Heart left ventricle (tissue), 16 donors: ENCODE results near the gene MAN1C1. TPM values are rescaled to one million over a fixed set of nuclear protein-coding genes. Genes with fewer than 3 reads are reported as not detected.

ENCODE experiments used
- ATAC-seq, 4 donors: fragments of 200-7000 bp; cut with Tn5 transposase; one replicate each; pipeline ENCODE4 v1.9.1; 2020 to 2022; ENCODE audit warnings: moderate library complexity in 4 of 4, mild to moderate bottlenecking in 3 of 4, moderate number of reproducible peaks in 1 of 4
- DNase-seq, 5 donors: peaks; one replicate each; pipeline ENCODE4 v3.0.0-alpha.2; 2020
- H3K27ac ChIP-seq, 12 donors: fragments of 200-600 bp; sonication (generic) in 4 of 12; one replicate each; pipeline versions ENCODE4 v1.5.0 to v1.8.0; 2016 to 2022; ENCODE audit warnings: mild to moderate bottlenecking in 2 of 12
- H3K27me3 ChIP-seq, 9 donors: fragments of 200-600 bp; sonication (generic) in 2 of 9; one replicate each; pipeline versions ENCODE4 v1.5.1 to v1.8.0; 2016 to 2022; ENCODE audit warnings: mild to moderate bottlenecking in 3 of 9
- H3K36me3 ChIP-seq, 9 donors: fragments of 200-600 bp; sonication (generic) in 2 of 9; one replicate each; pipeline versions ENCODE4 v1.5.0 to v1.8.0; 2018 to 2022; ENCODE audit warnings: mild to moderate bottlenecking in 2 of 9
- H3K4me1 ChIP-seq, 12 donors: fragments of 200-600 bp; sonication (generic) in 4 of 12; one replicate each; pipeline versions ENCODE4 v1.5.0 to v1.8.0; 2016 to 2022; ENCODE audit warnings: mild to moderate bottlenecking in 3 of 12
- H3K4me3 ChIP-seq, 12 donors: fragments of 200-600 bp; sonication (generic) in 4 of 12; one replicate each; pipeline versions ENCODE4 v1.5.0 to v1.8.0; 2017 to 2022; ENCODE audit warnings: mild to moderate bottlenecking in 9 of 12, moderate library complexity in 4 of 12
- H3K9me3 ChIP-seq, 12 donors: fragments of 200-600 bp; sonication (generic) in 4 of 12; one replicate each; pipeline versions ENCODE4 v1.5.0 to v1.8.0; 2016 to 2022; ENCODE audit warnings: mild to moderate bottlenecking in 1 of 12
- CTCF ChIP-seq, 12 donors: fragments of 200-600 bp; sonication (generic) in 4 of 12; IDR thresholded peaks; one replicate each; pipeline versions ENCODE4 v1.5.0 to v1.8.0; 2018 to 2022; ENCODE audit warnings: antibody characterized with exemption in 12 of 12, mild to moderate bottlenecking in 5 of 12
- POLR2A ChIP-seq, 2 donors: fragments of 450-650 bp; IDR thresholded peaks; one replicate each; pipeline ENCODE4 v1.6.1; 2017; ENCODE audit warnings: antibody characterized with exemption in 2 of 2, mild to moderate bottlenecking in 2 of 2, moderate library complexity in 2 of 2
- WGBS, 4 donors: extraction: QIAGEN DNeasy Blood & Tissue Kit in 2 of 4; methylation state at CpG; one replicate each; pipeline versions ENCODE4 v1.1.5 to v1.1.7; 2013 to 2018; 5-methylcytosine and 5-hydroxymethylcytosine counted together
- intact Hi-C, 10 donors: fragments of 100-400 bp; cut with DNase I; formaldehyde crosslinking; loops; one replicate each; pipeline versions ENCODE4 v1.11.1 to v1.14.2; 2022
- polyA plus RNA-seq, 2 donors: library from polyadenylated mRNA; stranded (reverse); fragments of 200-250 nt; gene quantifications; one replicate each; pipeline ENCODE4 v1.2.3, GENCODE V29; 2013
- total RNA-seq, 9 donors: library from RNA; depleted of rRNA in 2 of 9; stranded (reverse); fragments of >200 nt in 2 of 9; fragmentation: NEBNext Ultra II Directional in 3 of 9; extraction: Animal tissue kit (Norgen Biotek cat#: 25700) in 3 of 9; gene quantifications; one replicate each; pipeline versions ENCODE4 v1.1.0 to v1.2.4, GENCODE V29; 2016 to 2023
- donor health status: ischemic (EF 13 %, LVEDD 7.1; RV severe dilation, severe dysfunction).
- donor health status: healthy with polysubstance abuse.
- donor health status: DM: no; HTN: yes; CAD: no.
- donor health status: DM: no; HTN: no; CAD: no.
- donor health status: ischemic (EF 25% LVEDD 6.9; RV normal size, moderate dysfunction).
- donor health status: ischemic (EF 25% LVEDD 5.7; RV mildly dilated, moderate dysfunction).
- donor health status: healthy.
- donor health status: DM: yes; HTN: yes; CAD: no.
- donor health status: ischemic (EF 35%, LVEDD 5.7; RV mildly dilated, moderate dysfunction).
- donor health status: nonischemic (EF 11% LVEDD 7.7; RV severe dilation, severe dysfunction).
- donor health status: DM: yes; HTN: yes; CAD: no.
- donor health status: PGD.
- donor health status: ischemic (EF 29% LVEDD 5.4; RV normal size, mild dysfunction).
- donor health status: nonischemic (EF 23%, LVEDD 6.1; RV moderate dilation, normal function).

MAN1C1 gene
- total and polyA plus RNA-seq, 11 donors = 7.7 to 25.7 (median 14.7) TPM

GRCh38 chr1:25807480-25808390, 191.1 kb downstream of the MAN1C1 start:
- H3K9me3 ChIP-seq = no peaks in the 10 kb centered on the region
- H3K4me1 ChIP-seq = peaks cover 6 to 74% (median 54%) of the 10 kb centered on the region in 12 donors
- no peak for TF ChIP-seq CTCF (IDR thresholded peaks at IDR 0.05)
- no peak for TF ChIP-seq POLR2A (IDR thresholded peaks at IDR 0.05)
- H3K27ac ChIP-seq = peak overlapping the region in 10 of 12 donors; percentile 18 to 70 (median 58)
- H3K4me3 ChIP-seq = peak overlapping the region in 2 of 12 donors; percentile 1 to 9
- peaks cover 0 to 62% (median 41%) of the 10 kb centered on the region in 9 donors for H3K36me3 ChIP-seq
- intact Hi-C loops = loop anchor here in 3 of 10 donors (5.0 to 10.0 kb wide), 3 partner anchors 303 to 560 kb away; partner anchors contain the start of genes RHCE (in 1 of the 3) and RSRP1 (in 1 of the 3)
- WGBS, 4 donors = 60 to 71% (median 67%) methylated on average over 16 to 20 of the region's 20 CpGs
- DNase-seq (peak in 1 of 5 donors; percentile 58), ATAC-seq (peak in 2 of 4 donors; percentile 1 to 36)
- no peaks in the 10 kb centered on the region for H3K27me3 ChIP-seq

- TF ChIP-seq POLR2A (IDR thresholded peaks at IDR 0.05) (no peak), CTCF (IDR thresholded peaks at IDR 0.05) (no peak)
- WGBS, 4 donors = 87 to 92% (median 89%) methylated on average over 30 to 34 of the region's 34 CpGs
- intact Hi-C loops = loop anchor here in 3 of 10 donors (5.0 to 10.0 kb wide), 3 partner anchors 304 to 561 kb away; partner anchors contain the start of genes RHCE (in 1 of the 3) and RSRP1 (in 1 of the 3)
Measured at GRCh38 chr1:25808481-25809244, 192.1 kb downstream of the MAN1C1 start.

GRCh38 chr1:25809283-25809926, 192.8 kb downstream of the MAN1C1 start:
- intact Hi-C loops = loop anchor here in 3 of 10 donors (5.0 to 10.0 kb wide), 3 partner anchors 305 to 562 kb away; partner anchors contain the start of genes RHCE (in 1 of the 3) and RSRP1 (in 1 of the 3)
- ATAC-seq (no peak), DNase-seq (peak in 1 of 5 donors; percentile 62)
- no peak overlapping the region for H3K4me3 ChIP-seq
- TF ChIP-seq POLR2A (IDR thresholded peaks at IDR 0.05) (no peak), CTCF (IDR thresholded peaks at IDR 0.05) (no peak)
- H3K4me1 ChIP-seq = peaks cover 6 to 57% (median 44%) of the 10 kb centered on the region in 12 donors
- peaks cover 0 to 79% (median 58%) of the 10 kb centered on the region in 9 donors for H3K36me3 ChIP-seq
- H3K9me3 ChIP-seq = no peaks in the 10 kb centered on the region
- H3K27ac ChIP-seq = peak overlapping the region in 1 of 12 donors; percentile 6
- 77 to 86% (median 85%) methylated on average over 12 to 18 of the region's 18 CpGs for WGBS, 4 donors
- no peaks in the 10 kb centered on the region for H3K27me3 ChIP-seq

More at GRCh38 chr1:25808481-25809244, 192.1 kb downstream of the MAN1C1 start:
- Histone ChIP-seq H3K4me1 (peaks cover 6 to 65% (median 50%) of the 10 kb centered on the region in 12 donors), H3K36me3 (peaks cover 0 to 71% (median 51%) of the 10 kb centered on the region in 9 donors), H3K4me3 (no peak overlapping the region), H3K27me3 (no peaks in the 10 kb centered on the region), H3K27ac (peak overlapping the region in 8 of 12 donors; percentile 18 to 70 (median 54)), H3K9me3 (no peaks in the 10 kb centered on the region)
- peak in 1 of 5 donors; percentile 64 for DNase-seq
- ATAC-seq = no peak
